HG03521 (cell line): ENCODE measurements around the gene NPM1.
"Not testable (repeated sequence)": the region's sequence is repeated elsewhere in the genome, so short reads cannot be mapped to it uniquely, and the experiment has no call there.

Experiments used
- ATAC-seq: cut with Tn5 transposase; IDR thresholded peaks from one replicate; pipeline ENCODE4 v1.9.1; 2021; ENCODE audit warnings: mild to moderate bottlenecking, moderate library complexity; ENCODE audit not compliant: unreplicated experiment

NPM1 gene

GRCh38 chr5:171410181-171410580 lies 22.5 kb downstream of the NPM1 start:
- ATAC-seq: no peak

- no peak for ATAC-seq
Measured at GRCh38 chr5:171412186-171412585, 24.5 kb downstream of the NPM1 start.

- no peak for ATAC-seq
Measured at GRCh38 chr5:171413153-171413910, 25.7 kb downstream of the NPM1 start.

- not testable (repeated sequence) for ATAC-seq
Measured at GRCh38 chr5:171413993-171414392, 26.3 kb downstream of the NPM1 start.

GRCh38 chr5:171415115-171415730 lies 27.6 kb downstream of the NPM1 start:
- no peak for ATAC-seq

GRCh38 chr5:171416160-171417049 lies 28.8 kb downstream of the NPM1 start:
- ATAC-seq: no peak

GRCh38 chr5:171418316-171418981 lies 30.8 kb downstream of the NPM1 start:
- peak; percentile 55 for ATAC-seq

GRCh38 chr5:171418982-171419687 lies 31.5 kb downstream of the NPM1 start, which contains the start of gene FGF18:
FGF18 (plus strand) TSS chr5:171419647; CDS start chr5:171420200, 553 bp downstream.
- peak; percentile 38 for ATAC-seq

- peak; percentile 23 for ATAC-seq
Measured at GRCh38 chr5:171419688-171420430, 32.2 kb downstream of the NPM1 start.

- no peak for ATAC-seq
Measured at GRCh38 chr5:171420431-171421241, 33.0 kb downstream of the NPM1 start.

GRCh38 chr5:171421331-171422262 lies 33.9 kb downstream of the NPM1 start:
- ATAC-seq: no peak

- ATAC-seq: no peak
Measured at GRCh38 chr5:171422495-171422894, 34.8 kb downstream of the NPM1 start.

GRCh38 chr5:171422902-171423663 lies 35.4 kb downstream of the NPM1 start:
- no peak for ATAC-seq

- no peak for ATAC-seq
Measured at GRCh38 chr5:171424726-171425125, 37.1 kb downstream of the NPM1 start.

- ATAC-seq: no peak
Measured at GRCh38 chr5:171425596-171426244, 38.1 kb downstream of the NPM1 start.

- no peak for ATAC-seq
Measured at GRCh38 chr5:171426266-171426665, 38.6 kb downstream of the NPM1 start.
